ENCODE results near the gene ZNF578. TPM values are rescaled to one million over a fixed set of nuclear protein-coding genes. Genes with fewer than 3 reads are reported as not detected.
"Not testable (repeated sequence)": the region's sequence is repeated elsewhere in the genome, so short reads cannot be mapped to it uniquely, and the experiment has no call there.

Gene ZNF578
- total RNA-seq, 1 experiment from 2014 or later = not detected

GRCh38 chr19:52474351-52475127 is 21.2 kb downstream of the ZNF578 start:
- intact Hi-C loops (cut with micrococcal nuclease; ENCODE audit: unreplicated experiment) = no loop called here
- H3K4me3 ChIP-seq (ENCODE audit: low read depth, low read length) = no peak overlapping the region
- Mint-ChIP-seq H3K4me1 (ENCODE audit: low read depth, unreplicated experiment) (no peaks in the 10 kb centered on the region), H3K27ac (ENCODE audit: unreplicated experiment) (no peak overlapping the region), H3K36me3 (ENCODE audit: insufficient read depth, unreplicated experiment) (peaks cover 6% of the 10 kb centered on the region), H3K9me3 (ENCODE audit: unreplicated experiment) (peaks cover 44% of the 10 kb centered on the region), H3K27me3 (ENCODE audit: insufficient read depth, unreplicated experiment) (no peaks in the 10 kb centered on the region), H3K4me3 (ENCODE audit: unreplicated experiment) (no peak overlapping the region)
- TF ChIP-seq CTCF (IDR thresholded peaks at IDR 0.05; ENCODE audit: insufficient read depth in 1 of 2, low read depth in 1 of 2, low read length in 1 of 2, severe bottlenecking in 1 of 2, unreplicated experiment in 1 of 2) = no peak
- H3K27me3 ChIP-seq (replicated peaks; ENCODE audit: control insufficient read depth, insufficient read depth, low read length) = no peaks in the 10 kb centered on the region
- no peaks in the 10 kb centered on the region for H3K36me3 ChIP-seq (ENCODE audit: control insufficient read depth, insufficient read depth, low read length)
- peaks cover 58% of the 10 kb centered on the region for H3K9me3 ChIP-seq
- BruUV-seq (replicated peaks) = no TSS peak
- H3K4me1 ChIP-seq = no peaks in the 10 kb centered on the region
- no peak for DNase-seq
- POLR2A ChIA-PET = no interaction called here
- CTCF ChIA-PET = no interaction called here

- H3K27ac Mint-ChIP-seq (ENCODE audit: unreplicated experiment); DNase-seq; H3K36me3 Mint-ChIP-seq (ENCODE audit: insufficient read depth, unreplicated experiment); H3K36me3 ChIP-seq (ENCODE audit: control insufficient read depth, insufficient read depth, low read length); H3K4me3 ChIP-seq (ENCODE audit: low read depth, low read length); H3K4me1 ChIP-seq; intact Hi-C loops (cut with micrococcal nuclease; ENCODE audit: unreplicated experiment); H3K27me3 Mint-ChIP-seq (ENCODE audit: insufficient read depth, unreplicated experiment); H3K27me3 ChIP-seq (replicated peaks; ENCODE audit: control insufficient read depth, insufficient read depth, low read length); H3K4me3 Mint-ChIP-seq (ENCODE audit: unreplicated experiment); CTCF ChIA-PET; H3K4me1 Mint-ChIP-seq (ENCODE audit: low read depth, unreplicated experiment); POLR2A ChIA-PET; BruUV-seq (replicated peaks): not testable (repeated sequence)
- peaks cover 34% of the 10 kb centered on the region for H3K9me3 Mint-ChIP-seq (ENCODE audit: unreplicated experiment)
- H3K9me3 ChIP-seq = peaks cover 29% of the 10 kb centered on the region
These were observed 30.9 kb downstream of the ZNF578 start for GRCh38 chr19:52484111-52484743.

GRCh38 chr19:52485064-52485463 is 31.7 kb downstream of the ZNF578 start:
- H3K4me3 ChIP-seq (ENCODE audit: low read depth, low read length); DNase-seq; H3K27ac Mint-ChIP-seq (ENCODE audit: unreplicated experiment); CTCF ChIA-PET; POLR2A ChIA-PET; H3K27me3 Mint-ChIP-seq (ENCODE audit: insufficient read depth, unreplicated experiment); H3K36me3 Mint-ChIP-seq (ENCODE audit: insufficient read depth, unreplicated experiment); intact Hi-C loops (cut with micrococcal nuclease; ENCODE audit: unreplicated experiment); H3K4me3 Mint-ChIP-seq (ENCODE audit: unreplicated experiment); H3K4me1 ChIP-seq; H3K27me3 ChIP-seq (replicated peaks; ENCODE audit: control insufficient read depth, insufficient read depth, low read length); H3K4me1 Mint-ChIP-seq (ENCODE audit: low read depth, unreplicated experiment); H3K36me3 ChIP-seq (ENCODE audit: control insufficient read depth, insufficient read depth, low read length); BruUV-seq (replicated peaks): not testable (repeated sequence)
- peaks cover 23% of the 10 kb centered on the region for H3K9me3 ChIP-seq
- H3K9me3 Mint-ChIP-seq (ENCODE audit: unreplicated experiment) = peaks cover 34% of the 10 kb centered on the region

GRCh38 chr19:52485561-52486240 is 32.3 kb downstream of the ZNF578 start:
- POLR2A ChIA-PET; H3K36me3 Mint-ChIP-seq (ENCODE audit: insufficient read depth, unreplicated experiment); BruUV-seq (replicated peaks); intact Hi-C loops (cut with micrococcal nuclease; ENCODE audit: unreplicated experiment); H3K27me3 Mint-ChIP-seq (ENCODE audit: insufficient read depth, unreplicated experiment); CTCF ChIA-PET; H3K27me3 ChIP-seq (replicated peaks; ENCODE audit: control insufficient read depth, insufficient read depth, low read length); H3K4me3 ChIP-seq (ENCODE audit: low read depth, low read length); H3K4me3 Mint-ChIP-seq (ENCODE audit: unreplicated experiment); DNase-seq; H3K4me1 ChIP-seq; H3K27ac Mint-ChIP-seq (ENCODE audit: unreplicated experiment); H3K36me3 ChIP-seq (ENCODE audit: control insufficient read depth, insufficient read depth, low read length); H3K4me1 Mint-ChIP-seq (ENCODE audit: low read depth, unreplicated experiment): not testable (repeated sequence)
- peaks cover 22% of the 10 kb centered on the region for H3K9me3 ChIP-seq
- H3K9me3 Mint-ChIP-seq (ENCODE audit: unreplicated experiment) = peaks cover 34% of the 10 kb centered on the region

Data from Caco-2 (cell line).